Measurements from ENCODE around the gene MAP4K3.

GRCh38 chr2:39379643-39380524 lies 57.2 kb downstream of the MAP4K3 start:
- TF ChIP-seq CTCF (IDR thresholded peaks at IDR 0.05; ENCODE audit: insufficient read depth, low read depth, low read length), result peak; percentile 44
- TF ChIP-seq EZH2 (IDR thresholded peaks at IDR 0.05; ENCODE audit: insufficient read depth, low read length), result no peak

All from astrocyte (in vitro differentiated cells and primary cell).